ENCODE measurements around the gene SARDH. TPM values are rescaled to one million over a fixed set of nuclear protein-coding genes. Genes with fewer than 3 reads are reported as not detected.
"Not testable (repeated sequence)": the region's sequence is repeated elsewhere in the genome, so short reads cannot be mapped to it uniquely, and the experiment has no call there.

SARDH gene
- total RNA-seq, 2 donors from 2014 or later = 0.36 to 0.38 TPM

DNA sequence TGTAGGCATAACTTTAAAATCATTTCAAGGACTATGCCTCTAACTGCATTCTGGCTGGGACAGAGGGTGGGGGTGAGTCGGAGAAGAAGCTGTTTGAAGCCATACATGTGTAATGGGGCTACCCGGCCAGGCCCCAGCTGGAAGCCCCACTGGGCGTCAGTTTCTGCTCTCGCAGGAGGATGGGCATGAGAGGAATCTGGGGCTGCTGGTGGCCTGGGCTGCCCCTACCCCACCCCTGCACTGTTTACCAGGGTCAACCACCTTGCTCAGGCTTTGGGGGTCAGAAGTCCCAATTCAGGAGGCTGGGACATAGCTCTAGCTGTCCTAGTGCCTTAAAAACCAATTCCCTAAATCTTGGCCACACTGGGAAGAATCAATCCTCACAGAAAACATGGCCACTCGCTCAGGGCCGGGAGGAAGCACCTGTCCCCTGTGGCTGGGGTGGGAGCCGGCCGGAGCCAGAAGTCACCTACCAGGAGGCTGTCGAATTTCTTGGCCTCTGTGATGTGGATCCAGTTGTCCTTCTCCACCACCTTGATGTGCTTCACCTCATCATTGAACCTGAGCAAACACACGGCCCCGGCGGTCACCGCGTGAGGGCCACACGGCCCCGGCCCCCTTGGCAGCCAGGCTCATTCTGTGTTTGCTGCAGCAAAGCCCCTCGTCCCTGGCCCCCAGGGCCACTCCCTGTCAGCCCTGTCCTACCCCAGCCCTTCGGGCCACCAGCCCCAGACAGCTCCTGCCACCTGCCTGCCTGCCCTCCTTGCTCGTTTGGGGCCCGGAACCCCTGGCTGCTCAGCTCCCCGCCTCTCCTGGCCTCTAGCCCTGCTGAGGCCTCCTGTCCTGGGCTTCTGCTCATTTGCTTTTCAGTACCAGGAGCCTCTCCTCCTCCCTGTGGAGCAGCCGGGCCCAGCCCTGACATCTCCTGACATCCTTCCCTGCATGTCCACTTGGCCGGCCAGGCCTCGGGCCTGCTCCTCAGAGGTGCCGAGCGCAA is 33.6 kb upstream of the SARDH start:
- no peak for DNase-seq (ENCODE audit: low spot score)
- Mint-ChIP-seq H3K9me3 (no peaks in the 10 kb centered on the region), H3K27ac (no peak overlapping the region), H3K4me3 (no peak overlapping the region), H3K36me3 (no peaks in the 10 kb centered on the region), H3K4me1 (ENCODE audit: low read depth in 2 of 2) (no peaks in the 10 kb centered on the region), H3K27me3 (no peaks in the 10 kb centered on the region)
- no peak for ATAC-seq

DNA sequence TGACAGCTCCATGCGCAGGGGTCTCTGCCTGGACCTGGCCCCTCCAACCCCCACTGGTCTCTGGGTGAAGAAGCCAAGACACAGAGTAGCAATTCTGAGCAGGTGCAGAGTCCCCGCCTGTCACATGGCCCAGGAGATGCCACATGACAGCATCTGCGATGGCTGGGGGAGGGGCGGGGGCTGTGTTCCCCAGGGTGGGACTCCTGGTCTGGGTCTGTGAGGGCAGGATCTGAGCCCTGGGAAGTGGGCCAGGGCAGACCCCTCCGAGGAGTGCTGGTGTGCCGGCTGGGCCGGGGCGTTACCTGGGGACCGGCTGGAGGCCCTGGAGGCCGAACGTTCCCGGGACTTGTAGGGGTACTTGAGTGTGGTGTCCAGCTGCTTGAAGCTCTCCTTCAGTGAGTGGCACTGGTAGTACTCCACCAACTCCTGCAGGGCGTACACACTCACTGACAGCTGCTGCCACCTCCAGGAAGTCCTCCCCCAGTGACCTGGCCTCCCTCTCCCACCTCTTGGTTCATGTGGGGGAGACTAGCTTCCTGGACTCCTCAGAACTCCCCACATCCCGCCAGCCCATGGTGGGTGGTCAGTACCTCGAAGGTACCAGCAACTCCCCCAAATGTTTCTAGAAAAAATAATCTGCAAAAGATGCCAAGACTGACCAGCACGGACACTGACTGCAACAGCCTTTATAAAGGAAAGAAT is 32.1 kb upstream of the SARDH start:
- peaks cover 10% of the 10 kb centered on the region for H3K36me3 Mint-ChIP-seq
- DNase-seq (ENCODE audit: low spot score) (no peak), ATAC-seq (no peak)
- H3K4me3 Mint-ChIP-seq = no peak overlapping the region
- no peaks in the 10 kb centered on the region for H3K27me3 Mint-ChIP-seq
- no peaks in the 10 kb centered on the region for H3K9me3 Mint-ChIP-seq
- no peak overlapping the region for H3K27ac Mint-ChIP-seq
- H3K4me1 Mint-ChIP-seq (ENCODE audit: low read depth in 2 of 2) = no peaks in the 10 kb centered on the region

DNA sequence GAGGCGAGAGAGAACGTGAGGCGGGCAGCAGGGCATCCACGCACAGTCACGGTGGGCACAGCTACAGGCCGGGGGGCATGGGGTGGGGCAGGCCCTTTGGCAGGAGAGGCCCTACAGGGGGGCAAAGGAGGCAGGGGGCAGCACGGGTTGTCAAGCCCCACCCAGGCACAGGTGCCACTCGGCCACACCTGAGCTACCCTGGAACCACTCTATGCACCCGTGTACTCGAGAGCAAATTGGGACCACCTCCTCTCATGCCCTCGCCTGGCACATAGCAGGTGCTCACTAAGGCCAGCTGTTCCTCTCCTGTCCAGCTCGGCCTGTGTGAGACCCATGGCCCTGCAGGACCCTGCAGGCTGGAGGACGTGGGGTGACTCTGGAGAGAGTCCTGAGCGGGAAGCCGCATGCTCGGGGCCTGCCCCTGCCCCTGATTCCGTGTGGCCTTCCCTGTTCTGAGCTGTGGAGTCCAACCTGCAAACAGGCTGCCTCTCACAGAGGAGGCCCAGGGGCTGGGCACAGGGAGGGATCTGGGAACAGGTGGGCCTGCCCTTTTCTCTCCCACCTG is 31.4 kb upstream of the SARDH start:
- H3K27me3 Mint-ChIP-seq = no peaks in the 10 kb centered on the region
- H3K36me3 Mint-ChIP-seq = peaks cover 11% of the 10 kb centered on the region
- no peaks in the 10 kb centered on the region for H3K4me1 Mint-ChIP-seq (ENCODE audit: low read depth in 2 of 2)
- ATAC-seq (peak in 1 of 2 donors; percentile 45), DNase-seq (ENCODE audit: low spot score) (no peak)
- no peaks in the 10 kb centered on the region for H3K9me3 Mint-ChIP-seq
- no peak overlapping the region for H3K27ac Mint-ChIP-seq
- H3K4me3 Mint-ChIP-seq = no peak overlapping the region

DNA sequence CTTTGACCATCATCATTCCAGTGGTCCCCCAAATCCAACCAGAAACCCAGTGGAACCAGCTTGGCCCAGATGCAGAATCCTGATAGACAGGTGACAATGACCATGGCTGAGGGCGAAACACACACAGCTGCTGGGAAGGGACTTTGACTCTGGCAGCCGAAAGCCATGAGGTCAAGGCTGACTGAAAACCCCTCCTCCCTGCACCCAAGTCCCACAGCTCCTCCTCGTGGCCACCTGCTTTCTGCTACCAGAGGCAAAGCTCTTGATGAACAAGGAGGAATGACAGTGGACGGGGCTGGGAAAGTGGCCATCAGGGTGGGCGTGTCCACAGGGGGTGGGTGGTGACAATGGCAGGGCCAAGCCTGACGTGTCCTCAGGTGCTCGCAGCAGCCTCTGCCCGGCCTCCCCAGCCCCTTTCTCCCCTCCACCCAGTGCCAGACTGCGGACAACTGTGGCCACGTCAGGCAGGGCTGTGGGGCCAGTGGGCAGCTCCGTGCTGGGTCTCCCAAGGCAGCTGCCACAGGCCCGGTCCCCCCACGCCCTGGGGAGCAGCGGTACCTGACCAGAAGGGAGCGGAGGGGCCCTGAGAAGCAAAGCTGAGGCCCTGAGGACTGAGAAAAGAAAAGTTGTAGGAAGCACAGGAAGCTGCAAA is 30.8 kb upstream of the SARDH start:
- H3K4me3 Mint-ChIP-seq = no peak overlapping the region
- H3K27ac Mint-ChIP-seq = no peak overlapping the region
- no peaks in the 10 kb centered on the region for H3K9me3 Mint-ChIP-seq
- no peaks in the 10 kb centered on the region for H3K4me1 Mint-ChIP-seq (ENCODE audit: low read depth in 2 of 2)
- DNase-seq (ENCODE audit: low spot score) (no peak), ATAC-seq (peak in 1 of 2 donors; percentile 33)
- H3K36me3 Mint-ChIP-seq = peaks cover 15% of the 10 kb centered on the region
- H3K27me3 Mint-ChIP-seq = no peaks in the 10 kb centered on the region

DNA sequence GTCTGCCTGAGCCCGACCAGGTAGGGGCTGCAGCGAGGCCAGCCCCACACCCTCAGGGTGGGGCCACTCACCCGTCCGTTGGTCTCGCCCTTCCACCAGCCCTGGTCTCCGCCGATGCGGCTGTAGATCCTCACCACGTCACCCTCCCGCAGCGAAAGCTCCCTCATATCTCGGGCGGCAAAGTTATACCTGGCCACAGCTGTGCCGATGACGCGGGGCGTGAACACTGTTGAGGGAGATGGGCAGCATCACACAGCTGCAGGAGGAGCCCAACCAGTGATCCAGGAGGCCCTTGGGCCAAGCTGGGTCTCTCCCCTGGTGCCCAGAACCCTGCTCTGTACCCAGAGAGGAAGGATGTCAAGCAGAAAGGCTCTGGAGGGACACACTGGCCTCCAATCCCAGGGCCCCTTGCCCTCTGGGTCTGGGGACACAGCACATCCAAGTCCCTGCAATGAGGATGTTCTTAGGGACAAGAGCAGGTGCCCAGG is 30.3 kb upstream of the SARDH start:
- no peak for ATAC-seq
- Mint-ChIP-seq H3K4me3 (no peak overlapping the region), H3K4me1 (ENCODE audit: low read depth in 2 of 2) (no peaks in the 10 kb centered on the region), H3K9me3 (no peaks in the 10 kb centered on the region), H3K27me3 (no peaks in the 10 kb centered on the region), H3K27ac (no peak overlapping the region), H3K36me3 (peaks cover 15% of the 10 kb centered on the region)
- DNase-seq (ENCODE audit: low spot score) = no peak

DNA sequence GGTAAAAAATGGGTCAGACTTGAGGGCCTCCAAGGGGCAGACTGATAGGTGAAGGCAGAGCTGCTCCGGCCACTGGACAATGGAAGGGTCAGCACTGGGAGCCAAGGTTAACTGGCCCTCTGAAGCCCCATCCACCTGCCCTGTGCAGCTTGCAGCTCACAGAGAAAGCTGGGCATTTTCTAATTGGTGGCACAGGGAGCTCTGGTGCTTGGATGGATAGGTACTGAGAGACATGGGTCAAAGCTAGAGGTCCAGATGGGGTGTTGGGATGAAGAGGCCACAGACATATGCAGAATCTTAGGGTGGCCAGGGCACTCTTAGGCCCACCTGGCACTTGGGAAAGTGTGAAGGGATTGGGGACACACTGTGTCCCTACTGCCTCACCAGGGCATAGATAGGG is 29.5 kb upstream of the SARDH start:
- ATAC-seq (no peak), DNase-seq (ENCODE audit: low spot score) (no peak)
- Mint-ChIP-seq H3K4me3 (no peak overlapping the region), H3K4me1 (ENCODE audit: low read depth in 2 of 2) (no peaks in the 10 kb centered on the region), H3K27ac (no peak overlapping the region), H3K9me3 (no peaks in the 10 kb centered on the region), H3K36me3 (peaks cover 15% of the 10 kb centered on the region), H3K27me3 (no peaks in the 10 kb centered on the region)

DNA sequence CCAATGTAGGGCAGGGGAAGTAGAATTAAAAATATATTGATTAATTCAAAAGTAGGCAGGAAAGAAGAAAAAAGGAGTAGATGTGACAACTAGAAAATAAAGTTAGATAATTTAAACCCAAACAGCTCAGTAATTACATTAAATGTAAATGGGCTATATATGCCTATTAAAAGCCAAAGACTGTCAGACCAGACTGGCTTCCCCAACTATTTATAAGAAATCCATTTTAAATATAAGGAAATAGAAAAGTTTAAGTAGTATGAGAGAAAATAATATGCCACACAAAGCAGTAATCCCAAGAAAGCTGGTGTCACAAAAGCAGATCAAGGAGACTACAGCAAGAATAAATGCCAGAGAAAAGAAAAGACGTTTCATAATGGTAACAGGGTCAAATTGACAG is 28.9 kb upstream of the SARDH start:
- DNase-seq (ENCODE audit: low spot score) (no peak), ATAC-seq (no peak)
- Mint-ChIP-seq H3K9me3 (no peaks in the 10 kb centered on the region), H3K27ac (no peak overlapping the region), H3K4me1 (ENCODE audit: low read depth in 2 of 2) (no peaks in the 10 kb centered on the region), H3K4me3 (no peak overlapping the region), H3K36me3 (peaks cover 15% of the 10 kb centered on the region), H3K27me3 (no peaks in the 10 kb centered on the region)

DNA sequence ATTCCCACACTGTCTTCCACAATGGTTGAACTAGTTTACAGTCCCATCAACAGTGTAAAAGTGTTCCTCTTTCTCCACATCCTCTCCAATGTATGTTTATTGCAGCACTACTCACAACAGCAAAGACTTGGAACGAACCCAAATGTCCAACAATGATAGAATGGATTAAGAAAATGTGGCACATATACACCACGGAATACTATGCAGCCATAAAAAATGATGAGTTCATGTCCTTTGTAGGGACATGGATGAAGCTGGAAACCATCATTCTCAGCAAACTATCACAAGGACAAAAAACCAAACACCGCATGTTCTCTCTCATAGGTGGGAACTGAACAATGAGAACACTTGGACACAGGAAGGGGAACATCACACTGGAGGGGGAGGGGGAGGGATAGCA is 28.1 kb upstream of the SARDH start:
- not testable (repeated sequence) for H3K27ac Mint-ChIP-seq; H3K4me3 Mint-ChIP-seq; H3K27me3 Mint-ChIP-seq; H3K9me3 Mint-ChIP-seq; H3K4me1 Mint-ChIP-seq (ENCODE audit: low read depth in 2 of 2); ATAC-seq; DNase-seq (ENCODE audit: low spot score)
- peaks cover 15% of the 10 kb centered on the region for H3K36me3 Mint-ChIP-seq

DNA sequence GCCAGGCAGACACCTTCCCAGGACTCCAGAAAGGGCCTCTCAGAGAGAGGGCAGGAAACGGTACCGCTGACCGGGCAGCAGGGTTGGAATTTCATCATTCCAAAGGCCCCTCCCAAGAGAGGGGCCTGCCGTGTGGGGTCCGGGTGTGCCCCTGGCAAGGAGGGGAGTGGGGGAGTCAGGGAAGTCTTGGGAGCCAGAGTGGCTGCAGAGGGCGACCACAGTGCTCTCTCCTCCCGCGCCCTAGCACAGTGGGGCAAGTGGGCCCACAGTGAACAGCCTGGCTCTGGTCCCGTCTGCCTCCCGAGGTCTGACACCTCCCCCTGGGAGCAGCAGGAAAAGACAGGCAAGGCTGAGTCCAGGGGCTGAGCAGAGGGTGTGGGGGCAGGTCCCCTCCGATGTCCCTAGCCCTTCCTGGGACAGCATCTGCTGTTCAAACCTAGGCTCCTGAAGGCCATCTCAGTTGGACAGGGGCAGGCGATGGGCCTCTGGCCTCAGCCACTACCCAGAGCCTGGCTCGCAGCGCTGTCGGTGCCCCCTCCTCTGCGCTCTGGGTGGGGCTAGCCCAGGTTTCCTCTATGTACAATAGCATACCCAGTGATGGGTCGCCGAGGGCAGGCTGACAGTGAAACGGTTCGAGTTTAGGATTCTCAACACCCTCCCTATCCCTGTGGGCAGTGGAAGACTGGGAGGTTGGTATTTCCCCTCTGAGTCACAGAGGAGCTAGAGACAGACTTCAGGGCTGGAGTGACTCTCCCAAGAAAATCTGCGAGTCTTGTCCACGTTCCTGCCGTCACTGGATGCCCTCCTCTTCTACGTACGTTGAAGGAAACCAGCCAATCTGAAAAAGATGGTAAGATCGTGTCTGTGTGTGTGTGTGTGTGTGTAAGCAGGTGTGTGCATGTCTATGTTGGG is 25.4 kb upstream of the SARDH start:
- Mint-ChIP-seq H3K4me3 (no peak overlapping the region), H3K4me1 (ENCODE audit: low read depth in 2 of 2) (no peaks in the 10 kb centered on the region), H3K36me3 (peaks cover 15% of the 10 kb centered on the region), H3K27ac (no peak overlapping the region), H3K9me3 (no peaks in the 10 kb centered on the region), H3K27me3 (peaks cover 0 to 3% of the 10 kb centered on the region in 2 donors)
- DNase-seq (ENCODE audit: low spot score) = no peak
- ATAC-seq = no peak

DNA sequence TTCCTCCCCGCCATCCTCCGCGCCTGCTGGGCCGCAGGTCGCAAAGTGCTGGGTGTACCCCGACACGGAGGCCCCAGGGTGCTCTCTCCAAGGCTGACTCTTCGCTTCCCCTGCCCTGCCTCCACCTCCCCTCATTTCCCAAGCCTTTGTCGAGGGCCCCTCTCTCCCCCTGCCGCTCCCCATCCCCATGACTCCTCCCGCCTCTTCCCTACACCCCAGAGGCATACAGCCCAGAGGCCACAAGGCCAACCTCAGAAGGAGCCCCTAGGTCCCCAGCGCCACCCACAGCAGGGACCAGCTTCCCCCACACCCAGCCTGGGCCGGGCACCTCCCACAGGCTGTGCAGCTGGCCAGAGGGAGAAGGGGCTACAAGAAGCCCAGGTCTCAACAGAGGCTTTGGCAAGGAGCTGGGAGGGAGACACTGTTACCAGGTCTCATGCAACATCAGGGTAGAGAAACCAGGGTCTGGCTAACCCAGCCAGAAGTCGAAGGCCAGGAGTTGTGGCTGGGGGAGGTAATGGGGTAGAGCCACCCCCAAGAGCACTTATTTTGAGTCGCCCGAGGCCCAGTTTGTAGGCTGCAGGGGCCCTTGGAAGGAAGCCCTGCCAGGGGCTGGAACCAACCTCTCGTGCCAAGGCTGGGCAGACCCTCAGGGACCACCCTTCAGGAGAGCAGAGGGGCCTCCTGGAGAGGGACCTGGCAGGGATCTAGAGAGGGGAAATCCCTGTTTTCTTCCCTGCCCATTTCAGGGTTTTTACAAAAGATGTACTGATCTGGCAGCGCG is 24.5 kb upstream of the SARDH start:
- peaks cover 0 to 3% of the 10 kb centered on the region in 2 donors for H3K27me3 Mint-ChIP-seq
- no peaks in the 10 kb centered on the region for H3K9me3 Mint-ChIP-seq
- H3K4me1 Mint-ChIP-seq (ENCODE audit: low read depth in 2 of 2) = no peaks in the 10 kb centered on the region
- ATAC-seq = no peak
- no peak overlapping the region for H3K4me3 Mint-ChIP-seq
- no peak overlapping the region for H3K27ac Mint-ChIP-seq
- DNase-seq (ENCODE audit: low spot score) = no peak
- H3K36me3 Mint-ChIP-seq = peaks cover 15% of the 10 kb centered on the region

DNA sequence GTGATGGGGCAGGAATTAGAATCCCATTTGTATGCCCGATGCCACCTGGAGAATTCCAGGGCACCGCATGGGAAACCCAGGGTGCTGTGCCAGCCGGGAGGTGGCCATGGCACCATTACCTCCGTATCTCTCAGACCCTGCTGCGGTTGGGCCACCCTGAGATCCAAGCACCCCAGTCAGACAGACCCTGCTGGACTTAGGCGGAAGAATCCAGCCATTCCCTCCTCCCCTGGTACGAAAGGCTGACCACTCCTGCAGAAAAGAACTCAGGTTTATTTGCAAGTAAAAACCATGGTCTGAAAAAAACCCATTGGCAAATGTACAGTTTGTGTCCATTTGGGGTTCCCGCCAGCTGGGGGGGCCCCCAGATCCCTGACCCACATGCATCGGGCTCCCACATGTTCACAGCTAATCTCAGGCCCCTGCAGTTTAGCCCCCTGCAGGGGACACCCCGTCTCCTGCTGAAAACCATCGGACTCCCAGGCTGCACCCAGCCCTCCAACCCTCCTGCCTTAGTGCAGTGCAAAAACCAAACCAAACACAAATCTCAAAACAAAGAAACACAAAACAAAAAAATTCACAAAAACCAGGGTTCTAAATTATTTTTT is 23.6 kb upstream of the SARDH start:
- H3K4me3 Mint-ChIP-seq = no peak overlapping the region
- DNase-seq (ENCODE audit: low spot score) (no peak), ATAC-seq (no peak)
- no peaks in the 10 kb centered on the region for H3K4me1 Mint-ChIP-seq (ENCODE audit: low read depth in 2 of 2)
- H3K27me3 Mint-ChIP-seq = peaks cover 0 to 3% of the 10 kb centered on the region in 2 donors
- H3K9me3 Mint-ChIP-seq = no peaks in the 10 kb centered on the region
- H3K27ac Mint-ChIP-seq = no peak overlapping the region
- H3K36me3 Mint-ChIP-seq = peaks cover 15% of the 10 kb centered on the region

DNA sequence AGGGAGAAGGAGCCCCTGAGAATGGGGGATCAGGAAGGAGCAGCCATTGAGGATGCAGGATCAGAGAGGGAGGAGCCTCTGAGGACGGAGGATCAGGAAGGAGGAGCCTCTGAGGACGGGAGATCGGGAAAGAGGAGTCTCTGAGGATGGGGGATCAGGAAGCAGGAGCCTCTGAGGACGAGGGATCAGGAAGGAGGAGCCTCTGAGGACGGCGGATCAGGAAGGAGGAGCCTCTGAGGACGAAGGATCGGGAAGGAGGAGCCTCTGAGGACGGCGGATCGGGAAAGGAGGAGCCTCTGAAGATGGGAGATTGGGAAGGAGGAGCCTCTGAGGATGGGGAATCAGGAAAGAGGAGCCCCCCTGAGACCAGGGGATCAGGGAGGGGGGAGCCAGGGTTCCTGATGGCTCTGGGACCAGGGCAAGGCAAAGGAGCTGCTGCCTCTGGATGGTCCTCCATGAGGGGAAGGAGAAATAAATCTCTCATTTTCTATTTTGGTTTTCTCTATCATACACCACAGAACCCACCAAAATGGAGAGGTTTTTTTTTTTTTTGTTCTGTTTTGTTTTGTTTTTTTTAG is 22.6 kb upstream of the SARDH start:
- Mint-ChIP-seq H3K4me1 (ENCODE audit: low read depth in 2 of 2) (no peaks in the 10 kb centered on the region), H3K4me3 (no peak overlapping the region), H3K36me3 (peaks cover 11% of the 10 kb centered on the region), H3K27ac (no peak overlapping the region), H3K9me3 (no peaks in the 10 kb centered on the region), H3K27me3 (peaks cover 0 to 3% of the 10 kb centered on the region in 2 donors)
- DNase-seq (ENCODE audit: low spot score) (no peak), ATAC-seq (no peak)

All from natural killer cell treated with Interleukin-12 subunit alpha and Interleukin-12 subunit beta and Interleukin-15 and Interleukin-18, amount 100 ng/mL, for 72 hours (primary cell).